NOMO-1 treated with DMSO at 0.1 percent for 48 hours (cell line): ENCODE results near the gene RASSF10.

Experiments used
- DNase-seq: peaks from one replicate; lab custom pipeline; 2025; ENCODE audit not compliant: unreplicated experiment; lab: John Stamatoyannopoulos, UW

The RASSF10 gene

DNA sequence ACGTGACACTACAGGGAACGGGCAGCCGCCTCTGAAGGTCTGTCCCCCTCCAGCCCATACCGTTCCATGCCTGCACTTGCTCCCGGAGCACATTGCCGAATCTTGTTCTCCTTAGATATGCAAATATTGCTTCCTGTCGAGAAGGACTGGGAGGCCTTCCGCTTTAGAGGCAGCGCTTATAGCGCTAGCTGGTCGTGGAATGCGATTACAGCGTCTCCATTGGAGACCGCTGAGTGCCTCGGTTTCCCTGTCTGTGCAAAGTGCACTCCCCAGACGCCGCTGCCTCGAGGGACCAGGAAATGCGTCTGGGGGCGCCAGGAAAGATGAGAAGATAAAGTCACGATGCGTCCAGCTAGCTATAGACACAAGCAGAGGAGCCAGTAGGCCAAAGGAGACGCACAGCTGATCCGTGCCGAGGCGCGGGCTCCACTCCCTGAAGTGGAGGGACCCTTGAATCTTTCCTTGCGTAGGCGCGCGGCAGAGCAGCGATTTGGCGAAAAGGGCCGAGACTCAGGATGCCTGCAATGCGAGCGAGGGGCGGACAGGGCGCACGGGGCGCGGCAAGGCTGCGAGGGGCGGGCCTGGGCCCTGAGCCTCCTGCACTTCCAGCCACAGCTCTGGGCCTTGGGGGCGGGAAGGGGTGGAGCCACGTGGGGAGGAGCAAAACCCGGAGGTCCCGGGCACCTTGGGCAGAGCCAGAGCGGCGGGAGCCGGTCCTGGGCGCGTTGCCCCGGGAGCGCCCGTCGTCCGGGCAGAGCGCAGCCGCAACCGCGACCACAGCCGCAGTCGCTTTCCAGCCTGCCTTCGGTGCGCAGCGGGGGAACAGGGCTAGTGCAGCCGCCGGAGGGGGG, at the start of gene RASSF10:
Gene RASSF10 (plus strand): TSS at position 692 of the 851 bp plus-strand sequence. CDS start 261 bp downstream, outside the sequence.
- DNase-seq, result peak; percentile 19

DNA sequence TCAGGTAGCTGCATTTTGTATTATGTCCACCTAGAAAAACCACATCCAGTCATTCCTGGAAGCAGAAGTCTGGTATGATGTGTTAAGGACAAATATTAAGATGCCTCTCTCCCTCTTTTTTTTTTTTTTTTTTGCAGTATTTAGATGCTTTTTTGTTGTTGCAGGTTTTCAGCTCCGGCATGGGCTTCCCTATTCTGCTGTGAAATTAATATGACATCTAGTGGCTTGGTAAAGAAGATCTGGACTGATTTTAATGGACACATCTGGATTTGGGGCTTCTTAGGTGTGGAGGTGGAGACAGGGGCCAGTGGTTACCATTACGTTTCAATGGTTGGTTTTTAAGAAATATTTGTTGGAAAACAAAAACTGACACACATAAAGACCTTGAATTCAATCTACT, 47.5 kb upstream of the RASSF10 start:
- DNase-seq, result no peak

DNA sequence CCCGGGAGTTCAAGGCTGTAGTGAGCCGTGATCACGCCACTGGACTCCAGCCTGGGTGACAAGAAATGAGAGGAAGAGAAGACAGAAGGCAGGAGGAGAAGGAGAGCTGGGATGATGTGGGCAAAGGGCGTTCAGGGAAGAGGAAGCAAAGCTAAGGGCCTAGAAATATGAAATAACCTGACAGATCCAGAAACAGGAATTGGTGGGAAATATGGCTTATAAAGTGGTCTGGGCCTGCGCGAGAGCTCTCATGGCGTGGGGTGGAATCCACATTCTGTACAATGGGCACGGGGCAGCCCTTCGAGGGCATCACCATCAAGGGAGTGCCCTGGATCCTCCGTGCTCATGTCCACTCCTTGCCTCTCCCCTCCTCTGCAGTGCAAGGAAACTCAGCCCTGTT, 46.8 kb upstream of the RASSF10 start:
- DNase-seq, result peak; percentile 19

DNA sequence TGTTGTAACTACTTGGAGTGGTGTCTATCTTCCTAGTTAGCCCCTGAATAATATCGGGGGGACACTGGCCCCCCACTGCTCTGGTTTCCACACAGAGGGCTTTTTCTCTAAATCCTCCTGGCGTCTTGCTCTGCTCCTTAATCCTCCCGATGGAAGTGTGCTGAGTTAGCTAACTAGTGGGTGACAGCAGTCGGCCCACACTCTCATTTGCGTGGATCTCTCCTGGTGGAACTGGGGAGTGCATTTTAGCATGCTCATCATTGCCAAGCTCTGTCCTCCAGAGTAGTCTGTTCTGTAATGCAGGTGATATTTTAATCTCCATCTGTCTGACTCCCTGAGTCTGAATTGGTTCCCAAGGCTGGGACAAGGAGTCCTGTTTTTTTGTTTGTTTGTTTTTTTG, 46.1 kb upstream of the RASSF10 start:
- no peak for DNase-seq

DNA sequence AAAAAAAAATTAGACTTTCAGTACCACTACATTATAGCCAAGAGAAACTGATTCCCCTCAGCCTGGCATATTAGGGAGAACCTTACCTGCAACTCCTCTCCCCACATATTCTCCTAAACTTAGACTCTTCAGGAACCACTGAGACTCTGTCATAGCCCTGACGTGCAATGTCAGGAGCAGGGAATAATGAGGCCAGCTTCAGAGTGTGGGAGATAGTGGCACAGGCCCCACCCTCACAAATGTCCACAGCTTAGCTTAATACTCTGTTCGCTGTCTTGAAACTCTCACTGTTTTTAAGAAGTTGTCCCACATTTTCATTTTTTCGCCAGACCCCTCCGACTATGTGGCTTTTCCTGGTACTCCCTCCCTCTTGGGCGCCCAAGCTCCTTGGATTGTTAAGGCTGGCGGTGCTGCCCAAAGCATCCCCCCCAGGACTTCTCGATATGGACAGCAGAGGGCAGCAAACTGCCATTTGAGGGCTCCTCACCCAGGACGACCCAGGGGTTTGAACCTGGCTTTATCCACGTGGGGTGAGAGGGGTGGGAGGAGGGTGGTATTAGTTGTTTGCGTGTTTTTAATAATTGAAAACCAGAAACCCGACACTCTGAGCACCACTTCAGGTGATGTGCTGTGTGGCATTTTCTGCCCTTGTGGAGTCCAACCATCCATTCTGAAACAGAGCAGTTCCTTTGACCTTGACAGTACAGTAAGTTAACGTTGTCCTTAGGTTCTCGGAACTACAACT, 45.2 kb upstream of the RASSF10 start:
- DNase-seq, result peak; percentile 29

DNA sequence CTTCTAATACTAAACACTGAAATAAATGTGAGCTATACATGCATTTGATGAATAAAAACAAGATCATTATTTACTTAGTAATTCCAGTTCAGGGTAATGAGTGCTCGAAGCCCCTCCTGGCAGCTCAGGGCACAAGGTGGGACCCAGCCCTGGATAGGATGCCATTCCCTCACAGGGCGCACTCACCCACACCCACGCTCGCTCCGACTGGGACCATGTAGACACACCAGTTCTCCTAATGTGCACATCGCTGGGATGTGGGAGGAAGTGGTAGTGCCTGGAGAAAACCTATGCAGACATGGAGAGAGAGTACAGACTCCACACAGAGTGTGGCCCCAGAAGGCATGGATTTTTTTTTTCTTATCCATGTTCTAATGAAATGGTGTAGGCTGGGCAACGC, 44.5 kb upstream of the RASSF10 start:
- DNase-seq, result no peak

DNA sequence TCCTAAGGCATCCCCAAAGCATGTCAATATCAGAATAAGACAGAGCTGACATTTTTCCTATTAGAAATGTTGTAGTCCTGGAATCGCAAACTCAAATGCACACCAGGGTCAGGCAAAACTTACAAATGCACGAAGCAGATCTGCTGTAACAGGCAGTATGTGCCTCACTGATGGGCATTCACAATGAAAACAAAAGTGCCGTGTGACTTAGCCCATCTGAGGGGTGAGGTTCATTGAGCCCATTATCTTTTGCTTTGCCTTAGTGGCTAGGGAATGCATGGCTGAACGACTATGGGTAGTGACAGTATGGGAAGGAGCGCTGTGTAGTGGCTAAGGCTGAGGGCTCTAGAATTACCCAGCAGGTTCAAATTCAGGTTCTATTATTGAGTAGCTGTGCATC, 43.1 kb upstream of the RASSF10 start:
- no peak for DNase-seq

DNA sequence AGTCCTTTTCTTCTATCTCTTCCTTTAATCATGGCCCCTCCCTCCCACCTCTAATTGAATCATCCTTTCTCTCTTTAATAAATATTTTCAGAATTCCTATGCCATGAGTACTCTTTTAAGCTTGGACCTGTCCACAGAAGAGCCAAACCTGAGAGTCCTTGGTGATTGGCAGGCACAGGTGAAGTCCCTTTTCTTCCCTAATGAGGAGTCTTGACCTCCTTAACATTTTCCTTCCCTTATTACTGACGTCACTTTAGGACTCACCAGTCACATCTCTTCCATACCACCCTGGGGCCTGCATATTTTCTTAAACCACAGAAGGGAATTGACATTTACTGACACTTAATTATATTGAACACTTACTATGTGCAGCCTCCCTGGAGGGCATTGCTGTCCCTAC, 41.0 kb upstream of the RASSF10 start:
- DNase-seq, result no peak

DNA sequence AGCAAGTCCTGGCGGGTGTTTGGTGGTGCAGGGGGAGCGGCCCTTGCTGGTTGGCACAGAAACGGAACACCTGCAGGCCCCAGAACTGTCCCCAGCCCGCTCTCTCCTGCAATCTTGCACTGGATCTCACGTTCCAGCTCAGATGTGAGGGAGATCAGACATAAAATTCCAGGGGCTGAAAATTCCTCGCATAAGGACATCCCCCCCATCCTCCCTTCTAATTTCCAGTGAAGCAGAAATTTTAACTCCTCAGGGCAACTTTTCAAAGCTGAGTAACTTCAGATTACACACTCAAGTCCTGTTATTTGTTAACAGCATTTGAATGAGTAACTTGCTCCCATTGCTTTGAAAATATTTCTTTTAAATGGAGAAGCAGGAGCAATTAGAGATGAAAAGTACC, 40.3 kb upstream of the RASSF10 start:
- no peak for DNase-seq

DNA sequence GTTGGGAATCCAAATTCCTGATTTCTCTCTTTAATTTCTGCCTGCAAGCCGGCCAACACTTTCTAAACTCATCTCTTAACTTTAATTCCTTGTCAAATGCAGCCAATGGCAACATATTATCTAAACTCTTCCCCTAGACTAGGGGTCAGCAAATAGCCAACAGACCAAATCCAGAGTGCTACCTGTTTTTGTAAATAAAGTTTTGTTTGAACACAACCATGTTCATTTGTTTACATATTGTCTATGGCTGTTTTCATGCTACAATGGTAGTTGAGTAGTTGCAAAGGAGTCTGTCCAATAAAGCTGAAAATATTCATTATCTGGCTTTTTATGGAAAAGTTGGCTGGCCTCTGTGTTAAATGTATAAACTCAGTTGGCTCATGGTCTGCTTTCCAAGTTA, 37.2 kb upstream of the RASSF10 start:
- DNase-seq, result no peak

DNA sequence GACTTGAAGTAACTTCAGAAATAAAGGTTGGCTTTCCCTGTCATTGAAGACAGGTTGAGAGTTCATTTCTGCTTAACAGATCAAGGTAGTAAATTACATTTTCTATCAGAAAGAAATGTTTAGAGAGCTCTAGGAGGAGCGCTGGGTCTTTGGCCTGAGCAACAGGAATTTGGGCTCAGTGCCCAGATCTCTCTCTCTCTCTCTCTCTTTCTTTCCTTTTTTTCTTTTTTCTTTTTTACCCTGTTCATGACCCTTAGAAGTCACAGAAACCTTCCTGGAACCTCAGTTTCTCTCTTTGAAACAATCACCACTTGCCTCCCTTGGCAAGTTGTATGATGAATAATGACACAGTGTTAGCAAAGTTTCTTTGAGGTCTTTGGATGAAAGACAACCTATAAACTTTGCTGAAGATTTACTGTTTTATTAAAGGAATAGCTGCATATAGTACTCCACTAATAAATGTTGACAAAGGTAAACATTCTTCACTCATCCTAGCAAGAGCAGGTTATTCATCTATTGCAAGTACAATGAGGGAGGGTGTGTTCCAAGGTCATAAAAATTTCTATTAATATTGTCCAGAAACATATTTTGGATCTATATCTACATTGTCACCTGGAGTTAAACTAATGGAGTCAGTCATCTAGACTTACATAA, 35.5 kb upstream of the RASSF10 start:
- no peak for DNase-seq

DNA sequence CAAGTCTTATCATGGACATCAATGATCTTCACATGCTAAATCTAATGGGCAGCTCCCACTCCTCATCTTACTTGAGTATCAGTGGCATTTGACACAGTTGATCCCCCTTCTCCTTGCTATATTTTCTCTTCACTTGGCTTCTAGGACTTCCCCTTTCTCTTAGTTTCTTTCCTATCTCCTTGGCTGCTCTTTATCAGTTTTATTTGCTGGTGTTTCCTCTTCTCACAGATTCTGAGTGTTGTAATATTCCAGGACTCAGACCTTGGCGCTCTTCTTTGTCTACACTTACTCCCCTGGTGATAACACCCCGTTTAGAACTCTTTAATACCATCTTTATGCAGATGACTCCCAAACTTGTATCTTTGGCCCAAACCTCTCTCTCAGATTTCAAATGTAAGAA, 33.9 kb upstream of the RASSF10 start:
- DNase-seq, result peak; percentile 88

DNA sequence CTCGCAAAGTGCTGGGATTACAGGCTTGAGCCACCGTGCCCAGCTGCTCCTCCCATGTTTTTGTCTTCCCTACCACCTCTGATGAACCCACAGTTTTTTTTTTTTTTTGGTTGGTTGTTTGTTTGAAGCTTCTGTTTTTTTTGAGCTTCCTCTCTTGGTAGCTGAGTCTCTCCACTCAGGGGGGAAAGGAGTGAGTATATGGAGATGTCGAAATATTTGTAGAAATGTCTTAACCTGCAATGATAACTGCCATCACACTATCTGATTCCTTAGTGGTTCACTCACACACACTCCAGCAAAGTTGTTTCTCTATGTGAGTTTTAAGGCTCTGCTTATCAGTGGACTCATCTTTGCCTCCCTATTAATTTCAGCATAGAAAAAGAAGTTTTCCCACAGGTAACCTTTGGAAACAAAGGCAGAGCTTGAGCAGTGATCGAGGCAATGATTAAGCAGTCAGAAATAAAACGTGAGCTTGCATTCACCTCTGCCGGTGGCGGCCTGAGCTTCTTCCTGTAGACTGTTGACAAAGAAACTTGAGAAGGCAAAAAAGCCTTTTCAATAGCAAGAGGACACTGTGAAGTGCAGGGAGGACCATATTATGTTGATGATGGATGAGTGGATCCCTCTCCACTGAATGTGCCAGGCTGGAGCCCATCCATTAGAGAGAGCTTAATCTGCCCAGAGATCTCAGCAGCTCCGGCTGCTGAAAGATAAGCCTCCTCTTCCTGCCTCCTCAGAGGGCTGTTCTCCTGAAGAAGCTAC, 29.0 kb upstream of the RASSF10 start:
- peak; percentile 89 for DNase-seq

DNA sequence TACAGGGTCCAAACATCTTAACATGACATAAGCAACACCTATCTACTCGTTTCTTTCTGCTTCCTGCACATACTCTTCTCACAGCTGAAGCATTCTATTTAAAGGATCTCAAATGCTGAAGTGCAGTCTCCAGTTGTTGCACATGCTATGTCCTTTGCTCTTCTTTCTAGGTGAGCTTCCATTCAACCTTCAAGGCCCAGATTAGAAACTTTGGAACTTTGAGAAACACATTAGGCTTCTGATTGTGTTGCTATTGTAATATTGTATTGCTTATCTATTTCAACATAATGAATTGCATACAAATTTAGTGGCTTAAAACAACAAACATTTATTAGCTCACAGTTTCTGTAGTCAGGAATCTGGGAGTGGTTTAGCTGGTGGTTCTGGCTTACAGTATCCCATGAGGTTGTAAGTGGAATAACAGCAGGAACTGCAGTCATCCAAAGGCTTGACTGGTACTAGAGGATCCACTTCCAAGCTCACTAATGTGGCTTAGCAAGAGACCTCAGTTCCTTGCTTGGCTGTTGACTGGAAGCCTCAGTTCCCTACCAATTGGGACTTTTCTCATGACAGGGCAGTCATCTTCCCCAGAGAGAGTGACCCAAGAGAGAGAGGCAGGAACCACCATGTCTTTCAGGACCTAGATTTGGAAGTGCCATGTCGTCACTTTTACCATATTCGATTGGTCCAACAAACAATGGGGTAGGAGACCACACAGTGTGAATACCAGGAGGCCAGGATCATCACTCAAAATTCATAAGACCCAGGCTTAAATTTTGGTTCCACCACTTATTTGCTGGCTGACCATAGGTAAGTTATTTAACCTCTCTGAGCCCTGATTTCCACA, 27.2 kb upstream of the RASSF10 start:
- DNase-seq, result no peak

DNA sequence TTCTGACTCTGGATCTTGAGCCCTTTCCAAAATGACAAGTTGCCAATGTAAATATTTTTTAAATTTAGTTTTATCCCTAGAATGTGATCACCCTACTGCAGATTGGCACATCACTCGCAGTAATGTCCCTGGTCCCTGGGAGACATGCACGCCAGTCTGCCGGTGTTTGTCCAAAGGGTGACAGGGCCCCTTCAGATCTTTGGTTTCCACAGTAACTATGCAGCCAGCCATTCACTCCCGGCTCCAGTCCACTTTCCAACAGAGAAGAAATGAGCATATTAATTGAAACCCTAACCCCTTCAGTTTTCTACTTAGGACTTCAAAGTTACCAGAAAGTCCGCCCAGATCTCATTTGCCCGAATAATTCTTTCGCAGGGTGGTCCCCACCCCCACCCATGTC, 25.8 kb upstream of the RASSF10 start:
- DNase-seq, result no peak

DNA sequence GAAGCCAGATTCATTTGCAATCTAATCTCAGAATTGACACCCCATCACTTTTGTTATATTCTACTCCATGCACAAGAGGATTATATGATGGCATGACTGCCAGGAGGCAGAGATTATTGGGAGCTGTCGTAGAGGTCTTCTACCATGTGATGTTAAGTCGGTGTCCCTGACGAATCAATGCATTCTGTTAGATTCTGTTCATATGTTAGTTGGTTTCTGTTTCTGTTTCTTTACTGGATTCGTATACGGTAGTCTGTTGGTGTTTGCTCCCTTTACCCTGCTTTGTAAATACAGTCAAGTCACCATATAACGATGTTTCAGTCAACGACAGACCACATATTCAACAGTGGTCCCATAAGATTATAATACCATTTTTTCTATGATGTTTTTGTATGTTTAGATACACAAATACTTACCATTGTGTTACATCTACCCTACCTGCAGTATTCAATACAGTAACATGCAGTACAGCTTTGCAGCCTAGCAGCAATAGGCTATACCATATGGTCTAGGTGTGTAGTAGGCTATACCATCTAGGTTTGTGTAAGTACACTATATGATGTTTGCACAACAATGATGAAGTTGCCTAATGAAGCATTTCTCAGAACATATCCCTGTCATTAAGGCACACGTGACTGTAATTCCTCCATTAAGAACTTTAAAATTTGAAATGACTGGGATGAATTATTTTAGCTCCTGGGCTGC, 22.8 kb upstream of the RASSF10 start:
- no peak for DNase-seq

DNA sequence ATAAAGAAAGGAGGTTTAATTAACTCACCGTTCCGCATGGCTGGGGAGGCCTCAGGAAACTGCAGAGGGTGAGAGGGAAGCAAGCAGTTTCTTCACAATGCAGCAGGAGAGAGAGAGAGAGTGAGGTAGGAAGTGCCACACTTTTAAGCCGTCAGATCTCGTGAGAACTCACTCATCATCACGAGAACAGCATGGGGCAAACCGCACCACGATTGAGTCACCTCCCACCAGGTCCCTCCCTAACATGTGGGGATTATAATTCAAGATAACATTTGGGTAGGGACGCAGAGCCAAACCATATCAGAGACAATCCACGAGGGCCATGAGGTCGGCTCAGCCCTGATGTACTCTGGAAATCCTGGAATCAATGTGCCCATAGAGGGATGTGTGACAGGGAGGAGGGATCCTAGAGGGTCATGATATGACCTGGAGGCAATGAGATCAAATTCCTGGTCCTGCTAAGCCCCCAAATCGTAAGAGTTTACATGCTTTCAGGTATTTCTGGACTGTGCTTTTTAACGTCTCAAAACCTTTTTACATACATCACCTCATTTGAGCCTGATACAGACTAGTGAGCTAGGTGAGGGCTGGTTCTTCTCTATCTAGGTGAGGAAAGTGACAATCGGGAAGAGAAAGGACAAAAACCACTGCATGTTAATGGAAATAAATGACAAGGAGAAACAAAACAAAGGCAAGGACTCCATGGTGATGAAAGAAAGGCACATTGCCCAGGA, 19.5 kb upstream of the RASSF10 start:
- DNase-seq, result peak; percentile 57

DNA sequence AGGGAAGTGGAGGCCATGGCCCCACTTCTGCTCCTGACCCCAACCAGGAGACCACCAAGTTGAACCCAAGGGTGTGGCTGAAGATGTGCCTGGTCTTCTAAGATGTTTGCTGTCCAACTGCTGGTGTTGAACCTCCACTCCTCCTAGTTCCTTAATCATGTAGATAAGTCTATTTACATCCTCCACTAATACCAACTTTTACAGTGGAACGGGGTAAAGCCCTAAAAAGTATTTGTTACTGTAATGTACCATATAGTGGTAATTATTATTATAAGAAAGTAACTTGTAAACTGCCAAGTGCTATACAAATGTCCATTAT, 19.0 kb upstream of the RASSF10 start:
- no peak for DNase-seq

DNA sequence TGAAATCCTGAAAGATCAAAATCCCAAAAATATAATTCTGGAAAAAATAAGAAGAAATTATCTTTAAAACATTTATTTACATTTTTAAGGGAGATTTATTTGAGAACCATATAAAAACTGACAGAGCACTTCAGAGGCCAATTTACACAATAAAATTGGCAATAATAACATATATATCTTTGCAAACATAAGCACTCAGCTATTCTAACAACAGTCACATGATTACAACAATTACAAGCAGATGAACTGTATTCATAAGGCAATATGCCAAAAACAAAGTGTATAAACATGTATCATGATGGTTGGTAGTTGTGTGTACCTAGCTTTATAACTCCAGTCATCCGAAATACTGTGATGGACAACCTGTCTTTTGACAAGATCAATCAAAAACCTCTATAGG, 17.7 kb upstream of the RASSF10 start:
- no peak for DNase-seq
